ENCODE measurements around the gene TSPEAR.

Gene TSPEAR

GRCh38 chr21:44738621-44739020 lies 27.2 kb upstream of the TSPEAR start:
- Histone ChIP-seq H3K4me1 (ENCODE audit: control insufficient read depth in 1 of 2, insufficient read depth in 1 of 2, low read depth in 1 of 2, low read length in 1 of 2) (no peaks in the 10 kb centered on the region), H3K9me3 (no peaks in the 10 kb centered on the region), H3K36me3 (no peaks in the 10 kb centered on the region), H3K4me3 (ENCODE audit: low read depth in 1 of 2, low read length in 1 of 2) (no peak overlapping the region), H3K27me3 (peaks cover under 1% of the 10 kb centered on the region), H3K27ac (no peak overlapping the region)
- TF ChIP-seq, protein P1, sequence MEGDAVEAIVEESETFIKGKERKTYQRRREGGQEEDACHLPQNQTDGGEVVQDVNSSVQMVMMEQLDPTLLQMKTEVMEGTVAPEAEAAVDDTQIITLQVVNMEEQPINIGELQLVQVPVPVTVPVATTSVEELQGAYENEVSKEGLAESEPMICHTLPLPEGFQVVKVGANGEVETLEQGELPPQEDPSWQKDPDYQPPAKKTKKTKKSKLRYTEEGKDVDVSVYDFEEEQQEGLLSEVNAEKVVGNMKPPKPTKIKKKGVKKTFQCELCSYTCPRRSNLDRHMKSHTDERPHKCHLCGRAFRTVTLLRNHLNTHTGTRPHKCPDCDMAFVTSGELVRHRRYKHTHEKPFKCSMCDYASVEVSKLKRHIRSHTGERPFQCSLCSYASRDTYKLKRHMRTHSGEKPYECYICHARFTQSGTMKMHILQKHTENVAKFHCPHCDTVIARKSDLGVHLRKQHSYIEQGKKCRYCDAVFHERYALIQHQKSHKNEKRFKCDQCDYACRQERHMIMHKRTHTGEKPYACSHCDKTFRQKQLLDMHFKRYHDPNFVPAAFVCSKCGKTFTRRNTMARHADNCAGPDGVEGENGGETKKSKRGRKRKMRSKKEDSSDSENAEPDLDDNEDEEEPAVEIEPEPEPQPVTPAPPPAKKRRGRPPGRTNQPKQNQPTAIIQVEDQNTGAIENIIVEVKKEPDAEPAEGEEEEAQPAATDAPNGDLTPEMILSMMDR (IDR thresholded peaks at IDR 0.05) = no peak

DNA sequence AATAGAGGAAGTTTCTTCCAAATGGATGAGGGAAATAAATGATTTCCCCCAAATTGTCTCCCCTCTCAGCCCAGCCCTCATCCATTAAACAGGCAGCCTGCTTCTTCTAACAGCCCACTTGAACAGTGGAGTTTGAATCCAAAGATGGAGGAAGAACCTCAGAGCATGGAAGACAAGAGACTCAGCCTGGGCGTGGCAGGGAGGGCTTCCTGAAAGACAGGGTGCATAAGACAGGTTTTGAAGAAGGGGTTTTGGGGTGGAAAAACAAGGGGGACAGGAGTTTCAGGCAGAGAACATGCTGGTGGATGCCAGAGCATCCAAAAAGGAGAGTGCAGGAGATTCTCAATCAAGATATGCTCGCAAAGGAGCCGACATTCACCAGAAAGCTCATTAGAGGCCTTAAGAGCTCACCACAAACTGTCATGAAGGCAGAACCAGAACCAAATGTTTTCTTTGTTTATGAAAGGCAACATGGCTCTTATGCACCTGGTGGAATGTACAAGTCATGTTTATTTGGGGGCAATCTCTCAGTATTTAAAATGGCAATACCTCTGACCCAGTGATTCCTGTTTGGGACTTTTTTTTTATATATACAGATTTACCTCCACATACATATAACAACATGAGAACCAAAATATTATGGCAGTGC lies 26.5 kb upstream of the TSPEAR start:
- Histone ChIP-seq H3K4me3 (ENCODE audit: low read depth in 1 of 2, low read length in 1 of 2) (no peak overlapping the region), H3K27me3 (no peaks in the 10 kb centered on the region), H3K36me3 (no peaks in the 10 kb centered on the region), H3K4me1 (ENCODE audit: control insufficient read depth in 1 of 2, insufficient read depth in 1 of 2, low read depth in 1 of 2, low read length in 1 of 2) (no peaks in the 10 kb centered on the region), H3K27ac (no peak overlapping the region), H3K9me3 (no peaks in the 10 kb centered on the region)
- TF ChIP-seq, protein P1 (IDR thresholded peaks at IDR 0.05) = no peak

DNA sequence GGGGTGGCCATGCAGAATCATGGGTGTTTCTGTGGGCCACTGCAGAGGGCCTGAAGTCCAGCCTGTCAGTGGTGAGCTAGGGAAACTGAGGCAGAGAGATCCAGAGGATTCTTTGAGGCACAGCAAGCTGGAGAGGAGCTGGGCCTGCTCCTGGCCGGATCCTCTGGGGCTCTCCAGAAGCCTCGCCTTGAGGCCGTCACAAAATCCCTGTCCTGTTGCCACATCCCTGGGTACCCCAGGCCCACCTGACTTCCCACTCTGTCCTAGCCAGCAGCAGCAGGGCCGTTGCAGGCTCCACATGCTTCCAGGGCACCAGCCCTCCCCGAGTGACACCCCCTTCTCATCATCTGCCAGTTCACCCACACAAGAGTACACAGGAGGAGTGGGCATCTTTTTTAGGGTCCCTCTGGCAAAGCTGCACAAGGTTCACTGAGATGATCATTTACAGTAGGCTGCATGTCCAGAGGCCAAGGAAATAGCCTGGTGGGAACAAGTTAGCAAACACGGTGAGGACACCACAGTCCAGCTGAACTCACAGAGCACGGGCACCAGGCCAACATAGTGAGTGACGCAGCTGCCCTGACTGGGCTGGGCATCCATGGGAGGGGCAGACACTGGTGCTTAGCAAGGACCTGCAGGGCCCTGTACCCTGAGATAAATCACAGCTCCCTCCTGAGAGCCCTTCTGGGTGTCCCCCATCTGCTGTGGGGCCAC lies 25.1 kb upstream of the TSPEAR start:
- TF ChIP-seq, protein P1 (IDR thresholded peaks at IDR 0.05) = no peak

DNA sequence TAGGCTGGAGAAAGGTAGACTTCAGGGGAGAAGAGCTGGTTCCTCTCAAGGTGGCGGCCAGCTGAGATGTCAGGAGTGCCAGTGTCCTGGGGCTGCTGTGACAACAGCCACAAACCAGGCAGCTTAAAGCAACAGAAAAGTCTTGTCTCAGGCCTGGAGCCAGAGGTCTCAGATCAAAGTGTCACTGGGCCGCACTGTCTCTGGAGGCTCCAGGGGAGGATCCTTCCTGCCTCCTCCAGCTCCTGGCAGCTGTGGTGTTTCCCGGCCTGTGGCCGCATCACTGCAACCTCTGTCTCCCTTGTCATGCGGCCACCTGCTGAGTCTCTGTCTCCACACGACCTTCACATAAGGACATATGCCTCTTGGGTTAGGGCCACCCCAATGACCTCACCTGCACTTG lies 24.4 kb upstream of the TSPEAR start:
- TF ChIP-seq, protein P1 (IDR thresholded peaks at IDR 0.05) = no peak

More for the DNA sequence above, 25.1 kb upstream of the TSPEAR start:
- Histone ChIP-seq H3K4me3 (ENCODE audit: low read depth in 1 of 2, low read length in 1 of 2) (no peak overlapping the region), H3K9me3 (no peaks in the 10 kb centered on the region), H3K27me3 (no peaks in the 10 kb centered on the region), H3K36me3 (no peaks in the 10 kb centered on the region), H3K27ac (no peak overlapping the region), H3K4me1 (ENCODE audit: control insufficient read depth in 1 of 2, insufficient read depth in 1 of 2, low read depth in 1 of 2, low read length in 1 of 2) (no peaks in the 10 kb centered on the region)

DNA sequence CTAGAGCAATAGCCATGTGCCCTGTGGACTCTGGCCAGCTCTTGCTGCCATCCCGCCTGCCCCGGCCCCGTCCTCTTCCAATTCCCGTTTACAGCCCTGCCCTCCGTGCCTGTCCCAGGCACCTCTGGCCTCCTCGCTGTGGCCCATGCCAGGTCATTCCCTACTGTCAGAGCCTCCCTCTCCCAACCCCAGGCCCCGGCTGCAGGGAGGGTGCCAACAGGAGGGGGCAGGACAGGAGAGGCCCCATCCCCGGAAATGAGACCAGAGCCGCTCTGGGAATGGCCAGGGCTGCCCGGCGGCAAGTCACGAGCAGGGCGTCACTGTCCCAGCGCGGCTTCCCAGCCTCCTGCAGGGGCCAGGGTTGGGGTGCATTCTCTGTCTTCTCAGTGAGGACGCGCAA lies 23.5 kb upstream of the TSPEAR start:
- Histone ChIP-seq H3K36me3 (no peaks in the 10 kb centered on the region), H3K27me3 (no peaks in the 10 kb centered on the region), H3K27ac (no peak overlapping the region), H3K9me3 (no peaks in the 10 kb centered on the region), H3K4me3 (ENCODE audit: low read depth in 1 of 2, low read length in 1 of 2) (no peak overlapping the region), H3K4me1 (ENCODE audit: control insufficient read depth in 1 of 2, insufficient read depth in 1 of 2, low read depth in 1 of 2, low read length in 1 of 2) (no peaks in the 10 kb centered on the region)
- TF ChIP-seq, protein P1 (IDR thresholded peaks at IDR 0.05) = no peak

More for the DNA sequence above, 24.4 kb upstream of the TSPEAR start:
- Histone ChIP-seq H3K27ac (no peak overlapping the region), H3K27me3 (no peaks in the 10 kb centered on the region), H3K36me3 (no peaks in the 10 kb centered on the region), H3K4me1 (ENCODE audit: control insufficient read depth in 1 of 2, insufficient read depth in 1 of 2, low read depth in 1 of 2, low read length in 1 of 2) (no peaks in the 10 kb centered on the region), H3K9me3 (no peaks in the 10 kb centered on the region), H3K4me3 (ENCODE audit: low read depth in 1 of 2, low read length in 1 of 2) (no peak overlapping the region)

All from neutrophil (primary cell).